Small intestine (tissue), 7 donors: ENCODE data around the gene CDC42BPB. TPM values are rescaled to one million over a fixed set of nuclear protein-coding genes. Genes with fewer than 3 reads are reported as not detected.
A peak's percentile ranks its signal among the peaks of the same experiment; 100 is the strongest.

Experiments used
- DNase-seq, 2 donors: peaks; one replicate each; pipeline versions ENCODE4 v3.0.0 to v3.0.0-alpha.2; 2013
- FAIRE-seq: peaks from 2 replicates; lab custom pipeline; 2012; peaks lifted over from hg19 to GRCh38; lab: Jason Lieb, UNC
- H3K27ac ChIP-seq, 3 donors: one replicate each; pipeline ENCODE4 v1.5.1; 2013; ENCODE audit warnings: low read length in 2 of 3, mild to moderate bottlenecking in 2 of 3, control low read depth in 1 of 3, inconsistent platforms in 1 of 3, low read depth in 1 of 3, moderate library complexity in 1 of 3
- H3K27me3 ChIP-seq, 3 donors: one replicate each; pipeline ENCODE4 v1.6.1; 2013; ENCODE audit warnings: low read length in 3 of 3, inconsistent platforms in 1 of 3; ENCODE audit not compliant: control insufficient read depth in 3 of 3, insufficient read depth in 3 of 3
- H3K36me3 ChIP-seq, 3 donors: one replicate each; pipeline ENCODE4 v1.6.1; 2013; ENCODE audit warnings: low read length in 3 of 3, inconsistent platforms in 1 of 3, low read depth in 1 of 3, mild to moderate bottlenecking in 1 of 3, moderate library complexity in 1 of 3; ENCODE audit not compliant: control insufficient read depth in 3 of 3, insufficient read depth in 2 of 3
- H3K4me1 ChIP-seq, 3 donors: one replicate each; pipeline ENCODE4 v1.6.1; 2013; ENCODE audit warnings: low read length in 2 of 3, inconsistent platforms in 1 of 3, low read depth in 1 of 3, mild to moderate bottlenecking in 1 of 3, moderate library complexity in 1 of 3; ENCODE audit not compliant: control insufficient read depth in 3 of 3, insufficient read depth in 2 of 3
- H3K4me3 ChIP-seq, 3 donors: one replicate each; pipeline ENCODE4 v1.5.1; 2013; ENCODE audit warnings: low read length in 3 of 3, control low read depth in 1 of 3, inconsistent platforms in 1 of 3, low read depth in 1 of 3, mild to moderate bottlenecking in 1 of 3, moderate library complexity in 1 of 3
- H3K9me3 ChIP-seq, 2 donors: one replicate each; pipeline ENCODE4 v1.6.1; 2013; ENCODE audit warnings: low read depth in 1 of 2, low read length in 1 of 2; ENCODE audit not compliant: control insufficient read depth in 2 of 2, insufficient read depth in 1 of 2
- WGBS, 3 donors: extraction: QIAGEN DNeasy Blood & Tissue Kit; methylation state at CpG; one replicate each; pipeline ENCODE4 v1.1.7; 2013; 5-methylcytosine and 5-hydroxymethylcytosine counted together
- polyA plus RNA-seq, 4 donors: library from polyadenylated mRNA; stranded (reverse) in 3 of 4; unstranded in 1 of 4; fragments of 200-250 nt in 3 of 4; fragments of 120-200 nt in 1 of 4; gene quantifications; one replicate each; pipeline versions ENCODE4 v1.2.1 to v1.2.3, GENCODE V29; 2013
- donor health status: healthy with polysubstance abuse.
- donor health status: control.
- donor health status: control.
- donor health status: Bipolar disorder and iron deficiency.
- donor health status: healthy.

CDC42BPB gene
- polyA plus RNA-seq, 4 donors = 29.2 to 69.4 (median 39.5) TPM

DNA sequence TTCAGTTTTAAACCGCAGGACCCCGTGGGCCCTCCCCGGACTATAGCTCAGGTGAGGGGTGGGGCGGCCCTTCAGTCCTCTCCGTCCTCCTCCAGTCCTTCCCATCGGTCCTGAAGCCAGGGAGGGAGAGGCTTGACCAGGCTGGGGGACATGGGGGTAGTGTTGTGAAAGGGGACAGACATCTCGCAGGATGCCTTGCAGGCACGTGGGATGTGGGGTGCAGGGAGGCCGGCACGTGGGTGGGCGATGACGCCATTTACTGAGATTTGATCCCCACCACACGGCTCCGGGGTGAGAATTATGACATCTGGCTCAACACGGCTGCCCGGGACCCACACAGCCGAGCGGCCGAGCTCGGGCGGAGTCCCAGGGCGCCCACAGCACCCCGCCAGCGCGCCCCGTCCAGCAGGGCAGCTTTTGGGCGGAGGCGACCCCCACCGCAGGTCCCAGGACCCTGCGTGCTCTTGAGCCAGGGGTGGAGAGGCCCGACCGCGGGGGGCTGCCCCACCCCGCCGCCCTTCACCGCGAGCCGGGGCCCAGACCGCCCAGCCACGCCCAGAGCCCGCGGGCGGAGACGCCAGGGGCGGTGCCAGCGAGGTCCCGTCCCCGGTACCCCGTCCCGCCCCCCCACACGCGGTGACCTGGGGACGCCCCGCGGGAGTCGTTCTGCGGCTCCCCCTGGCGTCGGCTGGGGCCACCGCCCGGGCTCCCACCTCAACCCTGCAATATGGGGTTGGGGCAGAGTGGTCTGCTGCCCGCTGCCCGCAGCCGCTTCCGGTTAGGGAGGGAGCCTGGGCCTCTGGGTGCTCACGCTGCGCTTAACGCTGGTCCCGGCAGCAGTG lies 33.9 kb upstream of the CDC42BPB start:
- no peaks in the 10 kb centered on the region for H3K9me3 ChIP-seq
- H3K4me1 ChIP-seq = peaks cover 0 to 37% (median 0%) of the 10 kb centered on the region in 3 donors
- FAIRE-seq (no peak), DNase-seq (peak; percentile 72 to 87)
- peak overlapping the region in 1 of 3 donors; percentile 14 for H3K27ac ChIP-seq
- peaks cover 0 to 8% (median 0%) of the 10 kb centered on the region in 3 donors for H3K27me3 ChIP-seq
- H3K4me3 ChIP-seq = peak overlapping the region in 2 of 3 donors; percentile 44 to 55
- WGBS, 3 donors = 4 to 7% (median 6%) methylated on average over 29 to 69 of the region's 69 CpGs
- no peaks in the 10 kb centered on the region for H3K36me3 ChIP-seq

DNA sequence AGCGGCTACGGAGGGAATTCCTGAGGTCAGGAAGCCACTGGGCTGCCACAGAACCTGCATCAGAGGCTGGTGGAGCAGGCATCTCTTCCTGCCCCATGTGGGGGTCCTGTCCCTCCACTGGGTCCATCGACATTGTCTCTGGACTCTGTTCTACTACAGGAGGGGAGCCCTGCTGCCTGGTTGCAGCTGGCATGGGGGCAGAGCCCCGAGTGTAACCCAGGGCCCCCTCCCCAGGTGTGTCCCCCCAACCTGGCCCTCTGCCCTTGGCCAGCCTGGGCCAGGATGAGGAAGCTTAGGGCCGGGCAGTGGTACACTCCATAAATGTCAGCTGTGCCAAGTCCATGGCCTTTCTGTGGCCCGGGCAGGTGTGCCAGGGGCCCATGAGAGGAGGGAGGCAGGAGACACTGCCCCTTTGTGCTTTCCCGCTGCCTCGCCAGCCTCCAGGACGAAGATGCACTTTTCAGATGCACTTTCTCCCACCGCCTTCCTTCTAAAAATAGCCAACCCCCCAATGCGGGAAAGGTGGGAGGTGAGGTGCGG lies 33.2 kb upstream of the CDC42BPB start:
- WGBS, 3 donors = 42 to 71% (median 48%) methylated on average over 12 of the region's 12 CpGs
- no peaks in the 10 kb centered on the region for H3K36me3 ChIP-seq
- no peak overlapping the region for H3K27ac ChIP-seq
- H3K9me3 ChIP-seq = no peaks in the 10 kb centered on the region
- peaks cover 0 to 33% (median 0%) of the 10 kb centered on the region in 3 donors for H3K4me1 ChIP-seq
- DNase-seq (no peak), FAIRE-seq (no peak)
- peak overlapping the region in 1 of 3 donors; percentile 44 for H3K4me3 ChIP-seq
- H3K27me3 ChIP-seq = peaks cover 0 to 12% (median 0%) of the 10 kb centered on the region in 3 donors

DNA sequence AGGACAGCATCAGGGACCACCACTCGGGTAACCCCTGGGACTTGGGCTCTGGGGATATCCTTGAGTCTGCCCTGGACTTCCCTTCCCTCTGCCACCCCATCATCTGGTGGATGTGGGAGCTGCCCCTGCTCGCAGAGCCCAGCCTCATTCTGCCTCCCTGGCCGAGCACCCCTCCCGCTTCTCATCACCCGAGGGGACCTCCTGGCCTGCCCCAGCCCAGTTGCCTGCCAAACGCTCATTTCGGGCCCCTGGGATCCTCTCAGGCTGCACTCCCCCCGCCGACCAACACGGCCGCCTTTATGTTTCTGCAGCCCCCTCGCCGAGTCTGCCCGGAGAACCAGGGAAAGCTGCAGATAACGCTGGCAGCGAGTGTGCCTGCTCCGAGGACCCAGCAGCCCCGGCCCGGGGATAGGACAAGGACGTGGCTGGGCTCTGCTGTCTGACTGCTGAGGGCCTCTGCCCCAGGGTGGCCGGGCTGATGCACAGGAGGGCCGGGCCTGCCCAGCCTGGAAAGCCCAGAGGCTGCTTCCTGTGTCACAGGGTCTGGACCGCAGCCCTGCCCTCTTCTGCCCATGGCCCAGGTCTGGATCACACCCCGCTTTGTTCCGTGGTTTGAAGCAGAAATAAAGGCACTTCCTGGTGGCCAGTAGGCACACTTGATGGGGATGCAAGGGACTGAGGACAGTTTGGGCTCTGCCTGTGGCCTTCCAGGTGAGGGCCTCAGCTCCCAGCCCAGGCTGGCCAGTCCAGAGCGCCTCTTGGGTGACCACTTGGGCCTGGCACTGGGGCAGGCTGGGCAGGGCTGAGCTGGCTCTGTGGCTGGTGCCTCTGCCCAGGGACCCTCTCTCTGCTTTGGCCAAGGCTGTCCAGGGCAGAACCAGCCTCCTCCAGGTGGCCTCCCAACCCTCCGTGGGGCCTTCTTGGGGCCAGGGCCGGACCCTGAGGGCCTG lies 32.3 kb upstream of the CDC42BPB start:
- H3K27me3 ChIP-seq = peaks cover 0 to 20% (median 2%) of the 10 kb centered on the region in 3 donors
- no peak for DNase-seq
- FAIRE-seq = no peak
- no peak overlapping the region for H3K4me3 ChIP-seq
- no peak overlapping the region for H3K27ac ChIP-seq
- 85 to 89% (median 86%) methylated on average over 25 to 28 of the region's 28 CpGs for WGBS, 3 donors
- H3K36me3 ChIP-seq = no peaks in the 10 kb centered on the region
- H3K4me1 ChIP-seq = peaks cover 0 to 24% (median 0%) of the 10 kb centered on the region in 3 donors
- peaks cover 0 to 2% of the 10 kb centered on the region in 2 donors for H3K9me3 ChIP-seq

- no peaks in the 10 kb centered on the region for H3K36me3 ChIP-seq
- no peak overlapping the region for H3K27ac ChIP-seq
- no peak for FAIRE-seq
- peaks cover 2 to 27% (median 3%) of the 10 kb centered on the region in 3 donors for H3K27me3 ChIP-seq
- H3K4me3 ChIP-seq = no peak overlapping the region
- H3K4me1 ChIP-seq = peaks cover 0 to 18% (median 0%) of the 10 kb centered on the region in 3 donors
- H3K9me3 ChIP-seq = peaks cover 0 to 3% of the 10 kb centered on the region in 2 donors
- 86 to 93% (median 88%) methylated on average over 6 of the region's 6 CpGs for WGBS, 3 donors
- no peak for DNase-seq
These were observed 31.6 kb upstream of the CDC42BPB start for GRCh38 chr14:103088921-103089320.

- Histone ChIP-seq H3K27ac (no peak overlapping the region), H3K4me1 (peaks cover 0 to 11% (median 0%) of the 10 kb centered on the region in 3 donors), H3K36me3 (no peaks in the 10 kb centered on the region), H3K9me3 (peaks cover 0 to 3% of the 10 kb centered on the region in 2 donors), H3K27me3 (peaks cover 3 to 35% (median 3%) of the 10 kb centered on the region in 3 donors), H3K4me3 (no peak overlapping the region)
- 69 to 73% (median 73%) methylated on average over 13 of the region's 13 CpGs for WGBS, 3 donors
- DNase-seq = no peak
- FAIRE-seq = no peak
These were observed 30.0 kb upstream of the CDC42BPB start for GRCh38 chr14:103087343-103087835.

DNA sequence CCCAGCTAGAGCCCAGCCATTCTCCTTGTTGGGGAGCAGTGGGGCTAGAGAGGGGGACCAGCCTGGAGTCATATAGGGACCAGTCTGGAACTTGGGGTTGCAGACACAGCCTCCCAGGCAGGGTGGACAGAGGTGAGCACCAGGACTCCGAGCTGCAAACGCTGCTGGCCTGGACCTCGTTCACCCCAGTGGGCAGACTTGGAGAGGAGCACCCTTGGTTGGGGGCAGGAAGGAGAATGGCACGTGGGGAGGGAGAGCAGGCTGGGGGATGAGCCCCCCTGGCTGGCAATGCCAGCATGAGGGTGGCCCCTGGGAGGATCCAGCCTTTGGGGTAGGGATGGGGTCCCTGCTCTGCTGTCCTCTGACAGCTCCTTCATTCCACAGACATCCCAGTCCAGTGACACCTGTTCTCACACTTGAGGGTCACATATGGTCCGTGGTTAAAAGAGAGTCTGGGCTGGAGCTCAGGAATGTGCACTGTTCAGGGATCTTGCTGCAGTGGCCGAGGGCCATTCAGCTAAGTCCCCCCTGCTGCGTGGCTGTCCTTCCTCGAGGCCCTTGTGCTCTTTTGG lies 29.5 kb upstream of the CDC42BPB start:
- Histone ChIP-seq H3K27me3 (peaks cover 3 to 35% (median 4%) of the 10 kb centered on the region in 3 donors), H3K36me3 (no peaks in the 10 kb centered on the region), H3K9me3 (peaks cover 0 to 3% of the 10 kb centered on the region in 2 donors), H3K4me1 (peaks cover 0 to 8% (median 0%) of the 10 kb centered on the region in 3 donors), H3K27ac (no peak overlapping the region), H3K4me3 (no peak overlapping the region)
- FAIRE-seq = no peak
- no peak for DNase-seq
- 67 to 79% (median 72%) methylated on average over 8 of the region's 8 CpGs for WGBS, 3 donors

GRCh38 chr14:103085106-103086091 lies 28.1 kb upstream of the CDC42BPB start:
- H3K4me3 ChIP-seq = no peak overlapping the region
- 57 to 77% (median 69%) methylated on average over 21 to 24 of the region's 24 CpGs for WGBS, 3 donors
- no peak for FAIRE-seq
- H3K27me3 ChIP-seq = peaks cover 3 to 33% (median 4%) of the 10 kb centered on the region in 3 donors
- no peak for DNase-seq
- peaks cover 0 to 3% of the 10 kb centered on the region in 2 donors for H3K9me3 ChIP-seq
- no peaks in the 10 kb centered on the region for H3K36me3 ChIP-seq
- H3K4me1 ChIP-seq = no peaks in the 10 kb centered on the region
- no peak overlapping the region for H3K27ac ChIP-seq
